HEK293 (cell line): ENCODE data around the gene RCSD1.
"Not testable (repeated sequence)": the region's sequence is repeated elsewhere in the genome, so short reads cannot be mapped to it uniquely, and the experiment has no call there.

Experiments
- CTCF ChIA-PET: fragments of 350-600 bp; formaldehyde crosslinking; extraction: SDS; loops from one replicate; lab custom pipeline; 2021; ENCODE audit warnings: antibody characterized with exemption; lab: Yijun Ruan, JAX
- POLR2A ChIA-PET: fragments of 300-600 bp; formaldehyde crosslinking; extraction: SDS; loops from one replicate; lab custom pipeline; 2020; ENCODE audit warnings: antibody characterized with exemption, inconsistent platforms; lab: Yijun Ruan, JAX
- H3K27ac ChIP-seq: fragments of 200-500 bp; sonication (Bioruptor generic); 2 replicates; pipeline ENCODE4 v1.5.1; 2014; ENCODE audit warnings: low read depth, low read length, control low read depth, inconsistent platforms; ENCODE audit errors: extremely low read depth
- H3K36me3 ChIP-seq, 2 experiments: fragments of 200-500 bp in 1 of 2; sonication (Bioruptor generic) in 1 of 2; 1 replicate in 1 of 2; 2 replicates in 1 of 2; pipeline ENCODE4 v1.5.1; 2014 to 2017; ENCODE audit warnings: inconsistent platforms in 2 of 2, low read length in 2 of 2; ENCODE audit not compliant: control insufficient read depth in 2 of 2, insufficient read depth in 1 of 2
- H3K4me1 ChIP-seq: fragments of 200-500 bp; sonication (Bioruptor generic); 2 replicates; pipeline ENCODE4 v1.5.1; 2014; ENCODE audit warnings: mild to moderate bottlenecking, low read length, inconsistent platforms; ENCODE audit not compliant: control insufficient read depth, insufficient read depth
- H3K4me3 ChIP-seq: 2 replicates; pipeline ENCODE4 v1.5.1; 2011; ENCODE audit warnings: low read depth, mild to moderate bottlenecking, control low read depth, low read length, moderate library complexity
- H3K9me3 ChIP-seq: fragments of 200-500 bp; sonication (Bioruptor generic); 2 replicates; pipeline ENCODE4 v1.5.1; 2014; ENCODE audit warnings: low read depth, low read length, inconsistent platforms; ENCODE audit not compliant: control insufficient read depth, insufficient read depth
- EGR2 ChIP-seq: fragments of 450-650 bp; formaldehyde crosslinking; IDR thresholded peaks from 2 replicates; pipeline ENCODE4 v1.5.1; 2016; ENCODE audit warnings: low read depth, missing biosample characterization, missing genetic modification characterization
- KLF17 ChIP-seq: fragments of 450-650 bp; formaldehyde crosslinking; IDR thresholded peaks from 2 replicates; pipeline ENCODE4 v1.5.1; 2016; ENCODE audit warnings: missing biosample characterization, missing genetic modification characterization
- SETDB1 ChIP-seq: IDR thresholded peaks from one replicate; pipeline ENCODE4 v1.6.1; 2017; ENCODE audit warnings: mild to moderate bottlenecking, low read length, moderate library complexity, mixed read lengths; ENCODE audit not compliant: insufficient read length
- TCF7L2 ChIP-seq: IDR thresholded peaks from 2 replicates; pipeline ENCODE4 v1.6.1; 2011; ENCODE audit warnings: low read depth, mild to moderate bottlenecking, inconsistent platforms, low read length, moderate library complexity, borderline replicate concordance
- WT1 ChIP-seq: fragments of 450-650 bp; formaldehyde crosslinking; IDR thresholded peaks from 2 replicates; pipeline ENCODE4 v1.5.1; 2016; ENCODE audit warnings: missing biosample characterization, missing genetic modification characterization
- ZBTB1 ChIP-seq: fragments of 450-650 bp; formaldehyde crosslinking; IDR thresholded peaks from 2 replicates; pipeline ENCODE4 v1.5.1; 2016; ENCODE audit warnings: missing biosample characterization, missing genetic modification characterization
- ZNF133 ChIP-seq: fragments of 450-650 bp; formaldehyde crosslinking; IDR thresholded peaks from 2 replicates; pipeline ENCODE4 v1.5.1; 2016; ENCODE audit warnings: missing biosample characterization, missing genetic modification characterization
- ZNF157 ChIP-seq: fragments of 450-650 bp; formaldehyde crosslinking; IDR thresholded peaks from 2 replicates; pipeline ENCODE4 v1.5.1; 2016; ENCODE audit warnings: missing biosample characterization, missing genetic modification characterization
- ZNF169 ChIP-seq: fragments of 450-650 bp; formaldehyde crosslinking; IDR thresholded peaks from 2 replicates; pipeline ENCODE4 v1.5.1; 2016; ENCODE audit warnings: missing biosample characterization, missing genetic modification characterization
- ZNF174 ChIP-seq: fragments of 450-650 bp; formaldehyde crosslinking; IDR thresholded peaks from 2 replicates; pipeline ENCODE4 v1.5.0; 2017; ENCODE audit warnings: missing biosample characterization, mild to moderate bottlenecking, missing genetic modification characterization
- ZNF366 ChIP-seq: fragments of 450-650 bp; formaldehyde crosslinking; conservative IDR thresholded peaks from 2 replicates; pipeline ENCODE4 v1.5.1; 2016; ENCODE audit warnings: missing biosample characterization, missing genetic modification characterization
- ZNF433 ChIP-seq: fragments of 450-650 bp; formaldehyde crosslinking; IDR thresholded peaks from 2 replicates; pipeline ENCODE4 v1.5.1; 2016; ENCODE audit warnings: missing biosample characterization, missing genetic modification characterization, low read depth
- ZNF513 ChIP-seq: fragments of 450-650 bp; IDR thresholded peaks from 2 replicates; pipeline ENCODE4 v1.5.1; 2018; ENCODE audit warnings: missing biosample characterization, missing genetic modification characterization

The RCSD1 gene

GRCh38 chr1:167605576-167605975, 24.5 kb upstream of the RCSD1 start (continued):
- TF ChIP-seq KLF17 (tag by site-specific recombination) (no peak), WT1 (no peak), ZNF157 (tag by site-specific recombination) (no peak), TCF7L2 (no peak), ZBTB1 (no peak)
- TF ChIP-seq, all 188 proteins: peak for 0

- Histone ChIP-seq H3K4me3 (no peak overlapping the region), H3K4me1 (no peaks in the 10 kb centered on the region)
Observed at GRCh38 chr1:167611983-167612382, 18.0 kb upstream of the RCSD1 start.

GRCh38 chr1:167612587-167613385, 17.2 kb upstream of the RCSD1 start:
- no peak overlapping the region for H3K4me3 ChIP-seq
- no peaks in the 10 kb centered on the region for H3K9me3 ChIP-seq
- ChIA-PET POLR2A (no interaction called here), CTCF (no interaction called here)
- no peaks in the 10 kb centered on the region for H3K36me3 ChIP-seq
- no peak for TF ChIP-seq ZNF157 (tag by site-specific recombination)
- TF ChIP-seq ZNF513: no peak
- no peaks in the 10 kb centered on the region for H3K4me1 ChIP-seq
- H3K27ac ChIP-seq: no peak overlapping the region

More at GRCh38 chr1:167611983-167612382, 18.0 kb upstream of the RCSD1 start:
- CTCF ChIA-PET: no interaction called here
- POLR2A ChIA-PET: no interaction called here
- TF ChIP-seq ZNF169 (tag by site-specific recombination) (no peak), EGR2 (peak; percentile 15; the same call in 1 of the 2 replicates)
- Histone ChIP-seq H3K36me3 (no peaks in the 10 kb centered on the region), H3K9me3 (no peaks in the 10 kb centered on the region), H3K27ac (no peak overlapping the region)

- POLR2A ChIA-PET: interaction anchor here (0.7 kb wide), 1 partner anchor 183 kb away, joined by 5 read pairs; no protein-coding TSS in a partner anchor
- TF ChIP-seq ZNF366 (tag by site-specific recombination): peak; percentile 45; the same call in 1 of the 2 replicates
- H3K36me3 ChIP-seq, H3K9me3 ChIP-seq, H3K4me1 ChIP-seq, CTCF ChIA-PET, H3K4me3 ChIP-seq, H3K27ac ChIP-seq: not testable (repeated sequence)
Observed at GRCh38 chr1:167613984-167614383, 16.0 kb upstream of the RCSD1 start.

GRCh38 chr1:167614851-167615250, 15.2 kb upstream of the RCSD1 start:
- no peak overlapping the region for H3K4me3 ChIP-seq

More at GRCh38 chr1:167614851-167615250, 15.2 kb upstream of the RCSD1 start:
- TF ChIP-seq ZNF433: no peak
- TF ChIP-seq SETDB1: peak; percentile 18
- no peak for TF ChIP-seq ZNF174 (tag by site-specific recombination)
- no peak for TF ChIP-seq ZNF133
- Histone ChIP-seq H3K27ac (no peak overlapping the region), H3K4me1 (no peaks in the 10 kb centered on the region), H3K9me3 (no peaks in the 10 kb centered on the region), H3K36me3 (no peaks in the 10 kb centered on the region)
- CTCF ChIA-PET: interaction anchor here (0.6 kb wide), 1 partner anchor 45 kb away, joined by 4 read pairs; no protein-coding TSS in a partner anchor
- POLR2A ChIA-PET: no interaction called here
